ENCODE results near the gene GCC1. TPM values are rescaled to one million over a fixed set of nuclear protein-coding genes. Genes with fewer than 3 reads are reported as not detected.

GCC1 gene
- total RNA-seq, 1 donor from 2014 or later: 17.4 TPM

DNA sequence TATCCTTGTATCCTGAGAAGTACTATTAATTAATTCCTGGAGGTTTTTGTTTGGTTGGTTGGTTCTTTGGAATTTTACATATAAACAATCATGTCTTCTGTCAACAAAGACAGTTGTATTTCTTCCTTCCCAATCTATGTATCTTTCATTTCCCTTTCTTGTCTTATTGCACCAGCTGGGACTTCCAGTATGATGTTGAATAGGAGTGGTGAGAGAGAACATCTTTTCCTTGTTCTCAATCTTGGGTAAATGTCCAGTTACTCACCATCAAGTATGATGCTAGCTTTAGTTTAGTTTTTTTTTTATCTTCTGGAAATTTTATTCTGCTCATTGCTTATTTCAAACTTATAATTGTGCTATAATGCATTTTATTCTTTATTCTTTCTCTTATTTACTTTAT is 39.9 kb upstream of the GCC1 start:
- TF ChIP-seq, protein P1, sequence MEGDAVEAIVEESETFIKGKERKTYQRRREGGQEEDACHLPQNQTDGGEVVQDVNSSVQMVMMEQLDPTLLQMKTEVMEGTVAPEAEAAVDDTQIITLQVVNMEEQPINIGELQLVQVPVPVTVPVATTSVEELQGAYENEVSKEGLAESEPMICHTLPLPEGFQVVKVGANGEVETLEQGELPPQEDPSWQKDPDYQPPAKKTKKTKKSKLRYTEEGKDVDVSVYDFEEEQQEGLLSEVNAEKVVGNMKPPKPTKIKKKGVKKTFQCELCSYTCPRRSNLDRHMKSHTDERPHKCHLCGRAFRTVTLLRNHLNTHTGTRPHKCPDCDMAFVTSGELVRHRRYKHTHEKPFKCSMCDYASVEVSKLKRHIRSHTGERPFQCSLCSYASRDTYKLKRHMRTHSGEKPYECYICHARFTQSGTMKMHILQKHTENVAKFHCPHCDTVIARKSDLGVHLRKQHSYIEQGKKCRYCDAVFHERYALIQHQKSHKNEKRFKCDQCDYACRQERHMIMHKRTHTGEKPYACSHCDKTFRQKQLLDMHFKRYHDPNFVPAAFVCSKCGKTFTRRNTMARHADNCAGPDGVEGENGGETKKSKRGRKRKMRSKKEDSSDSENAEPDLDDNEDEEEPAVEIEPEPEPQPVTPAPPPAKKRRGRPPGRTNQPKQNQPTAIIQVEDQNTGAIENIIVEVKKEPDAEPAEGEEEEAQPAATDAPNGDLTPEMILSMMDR (IDR thresholded peaks at IDR 0.05; ENCODE audit: unreplicated experiment): no peak
- DNase-seq (ENCODE audit: low spot score, unreplicated experiment): no peak
- no peaks in the 10 kb centered on the region for H3K36me3 Mint-ChIP-seq (ENCODE audit: insufficient read depth)
- H3K27ac Mint-ChIP-seq: no peak overlapping the region
- H3K27me3 Mint-ChIP-seq: peaks cover 32% of the 10 kb centered on the region
- no peak overlapping the region for H3K4me3 Mint-ChIP-seq (ENCODE audit: low read depth)
- H3K4me1 Mint-ChIP-seq (ENCODE audit: low read depth): peaks cover 3% of the 10 kb centered on the region
- H3K9me3 Mint-ChIP-seq (ENCODE audit: low read depth): peaks cover 3% of the 10 kb centered on the region

DNA sequence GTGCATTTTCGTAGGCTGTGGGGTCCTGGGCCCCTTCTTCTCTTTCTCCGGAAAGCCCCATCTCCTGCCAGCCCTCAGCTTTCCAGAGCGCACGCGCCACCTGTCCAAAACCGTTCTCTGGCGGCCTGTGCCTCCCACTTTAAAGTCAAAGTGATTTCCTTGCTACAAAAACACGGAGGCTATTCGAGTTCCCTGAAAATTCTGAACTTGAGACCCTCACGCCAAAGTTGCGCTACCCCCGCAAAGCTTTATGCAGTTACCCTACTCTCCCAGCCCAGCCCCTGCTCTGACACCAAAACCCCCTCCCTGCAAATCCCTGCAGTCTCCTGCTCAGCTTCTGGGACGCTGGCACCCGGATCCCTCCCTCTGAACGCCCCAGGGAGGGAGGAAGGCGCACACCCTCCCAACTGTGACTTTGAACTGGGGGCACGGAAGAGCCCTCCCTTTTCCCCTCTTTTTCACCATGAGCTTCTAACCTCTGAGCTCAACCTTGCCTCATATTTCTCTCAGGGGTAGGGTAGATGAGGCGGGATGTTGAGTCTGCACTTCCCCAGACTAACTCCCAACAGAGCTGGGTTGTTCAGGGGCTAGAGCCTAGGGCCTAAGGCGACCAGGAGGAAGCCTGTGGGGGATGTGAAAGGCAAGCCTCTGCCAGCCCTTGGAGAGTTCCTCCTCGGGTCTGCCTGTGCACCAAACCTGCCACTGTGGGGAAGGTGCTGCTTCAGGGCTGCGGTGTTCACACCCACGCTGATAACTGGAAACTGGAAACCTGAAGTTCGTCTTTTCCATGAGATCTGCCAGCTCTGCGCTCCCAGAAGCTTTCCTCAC is 35.2 kb upstream of the GCC1 start:
- TF ChIP-seq, protein P1 (IDR thresholded peaks at IDR 0.05; ENCODE audit: unreplicated experiment): no peak
- H3K4me3 Mint-ChIP-seq (ENCODE audit: low read depth): peak overlapping the region; percentile 61
- no peaks in the 10 kb centered on the region for H3K36me3 Mint-ChIP-seq (ENCODE audit: insufficient read depth)
- H3K27ac Mint-ChIP-seq: no peak overlapping the region
- H3K4me1 Mint-ChIP-seq (ENCODE audit: low read depth): peaks cover 5% of the 10 kb centered on the region
- DNase-seq (ENCODE audit: low spot score, unreplicated experiment): no peak
- peaks cover 3% of the 10 kb centered on the region for H3K9me3 Mint-ChIP-seq (ENCODE audit: low read depth)
- peaks cover 75% of the 10 kb centered on the region for H3K27me3 Mint-ChIP-seq

DNA sequence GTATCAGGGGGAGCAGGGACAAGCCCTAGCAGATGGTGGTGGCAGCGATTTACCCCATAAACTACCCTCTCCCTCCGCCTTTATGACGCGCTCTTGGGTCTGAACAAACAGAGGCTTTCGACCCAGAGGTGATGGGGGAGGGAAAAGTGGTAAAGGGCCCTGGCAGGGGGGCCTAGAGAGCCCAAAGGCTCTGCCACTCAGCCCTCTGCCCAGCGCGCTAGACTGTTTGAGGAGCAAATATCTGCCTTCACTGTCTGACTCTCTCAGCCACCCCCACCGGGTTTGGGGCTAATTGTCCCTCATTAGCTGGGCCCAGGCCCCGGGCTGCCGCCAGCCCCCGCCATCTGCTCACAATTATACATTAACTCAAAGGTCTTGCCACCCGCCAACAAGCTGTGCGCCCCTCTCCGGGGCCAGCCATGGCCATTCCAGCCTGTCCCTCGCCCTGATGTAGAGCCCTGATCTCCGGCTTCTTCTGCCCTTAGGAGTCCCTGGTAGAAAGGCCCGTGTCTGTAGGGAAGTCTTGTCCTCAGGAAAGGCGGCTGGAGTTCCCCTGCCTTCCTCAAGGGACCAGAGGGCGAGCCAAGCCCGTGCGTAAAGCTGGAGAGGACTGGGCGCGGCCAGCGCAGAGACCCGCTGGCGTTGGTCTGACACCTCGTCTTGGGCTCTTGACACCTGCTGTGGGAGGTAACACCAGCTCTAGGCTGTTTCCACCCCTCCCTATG is 34.4 kb upstream of the GCC1 start:
- Mint-ChIP-seq H3K27me3 (peaks cover 78% of the 10 kb centered on the region), H3K36me3 (ENCODE audit: insufficient read depth) (no peaks in the 10 kb centered on the region), H3K4me1 (ENCODE audit: low read depth) (peaks cover 5% of the 10 kb centered on the region), H3K4me3 (ENCODE audit: low read depth) (peak overlapping the region; percentile 61), H3K9me3 (ENCODE audit: low read depth) (peaks cover 3% of the 10 kb centered on the region), H3K27ac (peak overlapping the region; percentile 73)
- no peak for DNase-seq (ENCODE audit: low spot score, unreplicated experiment)
- TF ChIP-seq, protein P1 (IDR thresholded peaks at IDR 0.05; ENCODE audit: unreplicated experiment): no peak

DNA sequence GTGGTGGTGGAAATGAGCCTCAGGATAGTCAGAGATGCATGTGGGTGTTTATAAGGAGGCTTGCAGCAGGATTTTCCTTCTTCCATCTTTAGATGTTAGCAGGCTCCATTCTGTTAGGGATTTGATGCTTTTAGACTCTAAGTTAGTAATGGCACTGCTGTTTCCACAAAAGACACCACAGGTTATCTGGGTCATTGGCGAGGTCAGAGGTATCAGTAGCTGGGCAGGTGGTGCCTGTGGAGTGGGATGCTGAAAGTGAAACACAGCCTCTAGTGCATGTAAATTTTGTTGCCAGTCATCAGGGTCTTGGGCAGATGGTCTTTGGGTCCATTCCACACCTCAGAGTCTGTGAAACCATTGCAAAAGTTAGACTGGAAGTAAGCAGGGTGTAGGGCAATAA is 33.4 kb upstream of the GCC1 start:
- peak overlapping the region; percentile 9 for H3K27ac Mint-ChIP-seq
- H3K4me3 Mint-ChIP-seq (ENCODE audit: low read depth): no peak overlapping the region
- no peaks in the 10 kb centered on the region for H3K9me3 Mint-ChIP-seq (ENCODE audit: low read depth)
- TF ChIP-seq, protein P1 (IDR thresholded peaks at IDR 0.05; ENCODE audit: unreplicated experiment): no peak
- DNase-seq (ENCODE audit: low spot score, unreplicated experiment): no peak
- H3K36me3 Mint-ChIP-seq (ENCODE audit: insufficient read depth): no peaks in the 10 kb centered on the region
- peaks cover 77% of the 10 kb centered on the region for H3K27me3 Mint-ChIP-seq
- peaks cover 5% of the 10 kb centered on the region for H3K4me1 Mint-ChIP-seq (ENCODE audit: low read depth)

DNA sequence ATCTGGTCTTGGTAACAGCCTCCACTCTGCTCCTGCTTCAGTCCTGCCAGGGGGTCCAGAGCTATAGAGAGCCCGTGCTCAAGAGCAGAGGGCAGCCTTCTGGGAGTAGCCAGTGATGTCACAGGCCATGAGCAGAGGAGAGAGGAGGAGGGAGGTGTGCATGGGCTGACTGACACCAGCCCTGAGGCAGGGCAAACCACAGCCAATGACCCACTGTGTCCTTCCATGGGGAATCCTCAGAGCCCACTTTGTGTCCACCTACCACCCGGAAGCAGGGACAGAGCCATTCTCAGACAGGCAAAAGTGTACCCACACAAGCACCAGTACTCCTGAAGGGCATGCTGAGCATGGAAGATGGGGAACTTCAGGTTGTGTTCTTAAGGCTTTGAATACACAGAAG is 32.6 kb upstream of the GCC1 start, which contains the start of gene PAX4:
Gene PAX4 (minus strand): TSS at position 101 of the 400 bp plus-strand sequence. CDS start 2,214 bp downstream, outside the sequence.
- H3K36me3 Mint-ChIP-seq (ENCODE audit: insufficient read depth): no peaks in the 10 kb centered on the region
- peak within 1 kb of the TSS; percentile 48 for H3K4me3 Mint-ChIP-seq (ENCODE audit: low read depth)
- DNase-seq (ENCODE audit: low spot score, unreplicated experiment): no peak
- H3K27me3 Mint-ChIP-seq: peaks cover 83% of the 10 kb centered on the region
- H3K27ac Mint-ChIP-seq: peak within 1 kb of the TSS; percentile 70
- no peaks in the 10 kb centered on the region for H3K9me3 Mint-ChIP-seq (ENCODE audit: low read depth)
- TF ChIP-seq, protein P1 (IDR thresholded peaks at IDR 0.05; ENCODE audit: unreplicated experiment): no peak
- peaks cover 5% of the 10 kb centered on the region for H3K4me1 Mint-ChIP-seq (ENCODE audit: low read depth)
